GM18499 (cell line): ENCODE data around the gene E4F1.
"Not testable (repeated sequence)": the region's sequence is repeated elsewhere in the genome, so short reads cannot be mapped to it uniquely, and the experiment has no call there.

Experiments
- ATAC-seq: cut with Tn5 transposase; IDR thresholded peaks from one replicate; pipeline ENCODE4 v1.9.1; 2021; ENCODE audit warnings: moderate number of reproducible peaks; ENCODE audit not compliant: insufficient read depth, unreplicated experiment

The E4F1 gene

GRCh38 chr16:2189252-2189893 is 34.0 kb upstream of the E4F1 start:
- ATAC-seq, result no peak

GRCh38 chr16:2190002-2190658 is 33.3 kb upstream of the E4F1 start:
- ATAC-seq, result no peak

DNA sequence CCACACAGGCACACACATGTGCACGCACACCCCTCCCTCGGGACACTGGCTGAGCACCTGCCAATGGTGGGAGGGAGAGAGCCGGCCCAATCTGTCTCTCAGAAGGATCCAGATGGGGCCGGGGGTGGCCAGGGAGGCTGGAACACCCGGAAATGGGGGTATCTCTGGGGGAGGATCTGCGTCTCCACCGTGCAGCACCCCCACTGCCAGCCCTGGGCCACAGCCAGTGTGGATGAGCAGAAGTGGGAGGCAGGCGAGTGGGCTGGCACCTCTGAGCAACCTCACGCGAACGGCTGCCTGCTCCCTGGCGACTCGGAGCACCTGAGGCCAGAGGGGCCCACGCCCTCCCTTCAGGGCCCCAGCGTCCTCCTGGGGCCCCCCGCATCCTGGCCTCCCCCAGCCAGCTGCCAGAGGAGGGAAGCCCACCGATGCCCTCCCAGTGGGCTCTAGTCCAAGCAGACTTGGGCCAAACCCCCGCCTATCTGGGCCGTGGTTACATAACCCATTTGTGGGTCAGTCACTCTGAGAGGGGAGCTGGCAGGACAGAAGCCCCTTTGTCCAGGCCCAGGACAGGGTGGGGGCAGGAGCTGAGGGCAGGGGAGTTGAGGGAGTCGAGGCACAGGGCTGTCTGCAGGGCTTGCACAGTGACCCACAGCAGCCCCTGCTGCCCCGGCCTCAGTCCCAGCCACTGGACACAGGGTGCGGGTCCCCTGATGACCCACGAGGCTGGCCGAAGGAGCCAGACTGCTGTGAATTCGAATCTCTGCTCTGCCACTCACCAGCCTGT is 32.5 kb upstream of the E4F1 start:
- ATAC-seq, result no peak

GRCh38 chr16:2191446-2191706 is 32.0 kb upstream of the E4F1 start:
- no peak for ATAC-seq

GRCh38 chr16:2194166-2194834 is 29.1 kb upstream of the E4F1 start:
- no peak for ATAC-seq

DNA sequence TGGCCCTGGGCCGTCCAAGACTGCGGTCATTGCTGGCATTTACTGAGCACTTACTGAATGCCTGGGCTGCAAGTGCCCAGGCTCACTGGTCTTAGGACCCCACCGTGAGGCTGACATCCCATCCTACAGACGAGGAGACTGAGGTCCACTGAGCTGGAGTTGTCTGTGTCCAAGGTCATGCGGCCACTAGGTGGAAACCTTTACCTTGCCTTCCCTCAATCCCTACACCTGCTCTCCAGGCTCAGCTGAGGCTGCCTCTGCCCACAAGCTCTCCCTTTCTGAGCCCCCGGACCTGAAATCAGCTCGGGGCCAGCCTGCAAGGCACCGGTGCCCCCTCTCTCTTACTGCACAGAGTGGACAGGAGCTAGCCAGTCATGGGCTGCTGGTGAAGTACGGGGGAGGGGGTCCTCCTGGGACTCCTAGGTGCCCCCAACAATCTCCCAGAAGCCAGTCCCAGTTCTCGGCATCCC is 28.5 kb upstream of the E4F1 start:
- no peak for ATAC-seq

DNA sequence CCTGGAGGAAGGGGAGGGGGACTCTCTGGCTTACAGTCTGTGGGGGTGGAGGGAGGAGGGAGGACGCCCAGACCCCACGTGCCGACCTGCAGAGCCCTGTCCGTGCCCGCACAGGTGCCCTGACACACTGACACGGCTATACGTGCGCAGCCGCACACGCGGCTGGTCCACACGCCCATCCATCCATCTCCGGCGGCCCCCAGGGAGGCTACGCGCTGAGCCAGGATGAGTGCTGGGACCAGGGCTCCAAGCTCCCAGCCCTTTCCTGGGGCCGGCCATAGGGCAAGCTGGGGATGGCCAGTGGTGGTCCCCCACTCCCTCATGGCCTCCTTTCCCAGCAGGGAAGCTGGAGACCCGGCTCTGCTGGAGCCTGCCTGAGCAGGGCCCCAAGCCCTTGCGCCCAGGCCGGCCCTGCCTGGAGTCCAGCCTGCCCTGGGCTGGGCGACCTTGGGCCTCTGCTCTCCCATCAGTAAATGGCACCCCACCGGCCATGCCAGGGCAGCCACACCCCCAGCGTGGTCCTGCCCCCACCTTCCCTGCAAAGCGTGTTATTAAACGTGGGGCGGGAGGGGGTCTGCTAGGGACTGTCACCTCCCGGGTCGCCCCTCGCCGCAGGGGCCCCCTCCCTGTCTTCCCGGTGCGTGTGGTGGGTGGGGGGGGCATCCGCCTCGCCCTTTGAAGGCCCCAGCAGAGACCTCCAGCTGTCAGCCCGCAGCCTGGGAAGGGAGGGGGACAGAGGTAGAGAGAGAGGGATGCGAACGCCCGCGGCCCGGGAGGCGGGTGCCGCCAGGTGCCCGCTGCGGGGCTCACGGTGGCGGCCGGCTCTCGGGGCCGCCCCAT is 27.8 kb upstream of the E4F1 start:
- ATAC-seq, result no peak

DNA sequence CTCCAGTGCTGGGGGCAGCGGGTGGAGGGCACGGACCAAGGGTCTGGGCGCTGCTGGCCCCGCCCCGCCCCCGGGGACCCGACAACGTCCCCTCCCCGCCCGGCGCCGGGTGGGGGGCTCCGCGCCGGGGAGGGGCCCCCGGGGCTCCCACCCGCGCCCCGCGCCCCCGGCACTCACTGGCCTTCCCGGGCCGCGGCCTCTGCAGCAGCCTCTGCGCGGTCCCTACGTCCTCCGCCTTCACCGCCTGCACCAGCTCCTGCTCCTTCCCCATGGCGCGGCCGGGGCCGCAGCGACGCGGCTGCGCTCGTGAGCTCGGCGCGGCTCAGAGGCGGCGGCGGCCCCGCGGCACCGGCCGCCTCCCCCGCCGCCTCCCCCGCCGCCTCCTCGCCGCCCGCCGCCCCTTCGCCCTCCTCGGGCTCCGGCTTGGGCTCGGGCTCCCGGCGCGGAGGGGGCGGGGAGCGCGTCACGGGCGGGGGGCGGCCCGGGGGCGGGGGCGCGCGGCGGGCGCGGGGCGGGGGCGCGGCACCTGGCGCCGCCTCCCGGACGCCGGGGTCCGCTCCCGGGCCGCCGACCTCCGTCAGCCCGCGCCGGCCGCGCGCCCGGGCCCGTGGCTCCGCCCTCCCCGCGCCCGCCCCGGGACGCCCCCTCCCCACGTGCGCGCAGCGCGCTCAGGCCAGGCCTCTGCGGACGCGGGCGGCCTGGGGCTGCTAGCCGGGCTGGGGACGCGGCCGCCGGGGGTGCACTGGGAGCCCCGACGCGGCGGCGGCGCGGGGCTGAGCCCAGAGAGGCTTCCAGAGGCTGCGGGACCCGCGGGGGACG is 27.0 kb upstream of the E4F1 start, which contains the start of gene CASKIN1:
TSS of gene CASKIN1 (minus strand) at position 444 of the 819 bp plus-strand sequence. CDS start at position 271, 173 bp downstream.
- ATAC-seq, result no peak

- no peak for ATAC-seq
Measured at GRCh38 chr16:2196981-2197511, 26.3 kb upstream of the E4F1 start.

DNA sequence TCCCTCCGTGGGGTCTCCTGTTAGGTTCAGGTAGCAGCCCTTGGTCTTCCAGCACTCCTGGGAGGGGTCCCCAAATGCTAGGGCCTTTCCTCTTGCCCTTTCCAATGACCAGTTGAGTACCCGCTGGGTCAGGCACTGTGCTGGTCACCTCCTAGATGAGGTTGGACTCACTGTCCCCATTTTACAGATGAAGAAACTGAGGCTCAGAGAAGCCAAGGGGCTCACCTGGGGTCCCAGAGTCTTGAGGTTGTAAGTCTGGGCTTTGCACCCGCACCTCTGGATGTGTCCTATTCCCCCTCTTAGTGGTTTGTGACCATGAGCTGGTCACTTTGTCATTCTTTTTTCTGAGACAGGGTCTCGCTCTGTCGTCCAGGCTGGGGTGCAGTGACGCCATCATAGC is 25.6 kb upstream of the E4F1 start:
- no peak for ATAC-seq

GRCh38 chr16:2198283-2198682 is 25.1 kb upstream of the E4F1 start:
- no peak for ATAC-seq

GRCh38 chr16:2199095-2199494 is 24.3 kb upstream of the E4F1 start:
- ATAC-seq, result no peak

DNA sequence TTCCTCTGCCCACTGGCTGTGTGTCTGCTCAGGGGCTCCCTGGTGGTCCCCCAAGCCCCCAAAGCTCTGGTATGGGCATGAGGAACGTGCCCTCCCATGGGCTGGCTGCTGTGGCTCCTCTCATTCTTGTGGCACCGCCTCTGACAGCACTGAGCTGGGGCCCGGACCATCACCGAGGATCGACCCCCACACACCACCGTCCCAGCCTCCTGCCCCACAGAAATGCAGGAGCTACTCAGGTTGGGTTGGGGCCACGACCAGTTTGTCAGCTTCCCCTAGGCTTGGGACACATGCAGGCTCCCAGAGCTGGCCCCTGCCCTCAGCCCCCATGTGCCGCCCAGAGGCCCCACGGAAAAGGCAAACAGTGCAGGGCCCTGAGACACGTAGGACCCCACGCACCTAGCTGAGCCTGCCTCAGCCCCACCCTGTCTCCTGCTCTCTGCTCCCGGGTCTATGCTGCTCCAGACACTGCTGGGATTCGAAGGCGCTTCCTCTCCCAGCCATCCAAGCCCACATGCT is 23.7 kb upstream of the E4F1 start:
- ATAC-seq, result no peak

DNA sequence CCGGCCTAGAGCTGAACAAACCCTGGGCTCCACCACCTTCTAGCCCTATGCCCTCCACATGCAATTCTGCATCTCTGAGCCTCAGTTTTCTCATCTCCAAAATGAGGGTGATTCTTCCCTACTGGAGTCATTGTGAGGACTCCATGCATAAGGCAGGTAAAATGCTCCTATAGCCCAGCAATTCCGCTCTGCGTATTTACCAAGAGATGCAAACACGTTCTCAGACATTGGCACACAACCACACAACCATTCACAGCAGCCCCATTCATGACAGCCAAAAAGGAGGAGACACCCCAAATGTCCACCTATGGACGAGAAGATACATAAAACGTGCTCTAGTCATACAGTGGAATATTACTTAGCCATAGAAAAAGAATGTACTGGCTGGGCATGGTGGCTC is 23.1 kb upstream of the E4F1 start:
- no peak for ATAC-seq

- not testable (repeated sequence) for ATAC-seq
Measured at GRCh38 chr16:2203119-2203688, 20.2 kb upstream of the E4F1 start.

- no peak for ATAC-seq
Measured at GRCh38 chr16:2204416-2205103, 18.8 kb upstream of the E4F1 start.

DNA sequence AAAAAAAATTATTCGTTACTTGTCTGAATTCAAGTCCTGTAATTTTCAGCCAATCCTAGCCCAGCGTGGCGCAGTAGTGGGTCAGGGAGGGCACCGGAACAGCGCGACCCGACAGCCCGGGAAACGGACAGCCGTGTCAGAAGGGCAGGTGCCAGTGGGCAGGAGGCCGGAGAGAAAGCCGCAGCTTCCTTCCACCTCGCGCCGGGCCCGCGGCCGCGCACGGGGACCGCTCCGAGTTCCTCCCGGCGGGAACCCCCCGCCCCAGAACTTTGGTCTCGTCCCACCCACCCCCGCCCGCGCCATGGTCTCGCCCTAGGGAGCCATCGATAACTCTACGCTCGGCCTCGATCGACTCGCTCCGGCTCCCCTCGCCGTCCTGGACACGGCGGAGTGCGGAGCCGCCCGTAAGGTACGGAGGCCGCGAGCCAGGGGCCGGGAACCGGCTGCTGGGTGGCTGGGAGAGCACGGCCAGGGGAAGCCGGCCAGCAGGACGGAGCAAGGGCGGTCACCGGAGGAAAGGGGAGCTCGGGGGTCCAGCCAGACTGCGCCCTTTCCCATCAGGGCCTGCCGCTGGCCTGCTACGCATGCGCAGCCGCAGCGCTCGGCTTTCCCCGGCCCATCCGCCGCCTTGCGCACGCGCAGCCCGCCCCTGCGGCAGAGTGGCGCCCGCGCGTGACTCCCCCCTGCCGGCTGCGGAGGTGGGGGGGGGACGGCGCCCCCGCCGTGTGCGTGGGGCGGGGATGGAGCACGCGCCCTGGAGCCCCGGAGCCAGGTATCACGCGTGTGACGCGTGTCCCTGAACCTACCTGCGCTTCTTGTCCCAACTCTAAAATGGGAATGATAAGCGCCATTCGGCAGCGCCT is 18.1 kb upstream of the E4F1 start, which contains the start of gene MLST8:
TSS of gene MLST8 (plus strand) at position 351 of the 863 bp plus-strand sequence. CDS start 632 bp downstream, outside the sequence.
- peak; percentile 45 for ATAC-seq
